IMR-90 (cell line): ENCODE results near the gene CUBN. TPM values are rescaled to one million over a fixed set of nuclear protein-coding genes. Genes with fewer than 3 reads are reported as not detected.
A peak's percentile ranks its signal among the peaks of the same experiment; 100 is the strongest.

Experiments used
- ATAC-seq: fragments of 200-7000 bp; cut with Tn5 transposase; 2 replicates; pipeline ENCODE4 v1.9.1; 2020; ENCODE audit warnings: low read depth, mild to moderate bottlenecking, moderate library complexity
- BruUV-seq: library from RNA; stranded (reverse); fragments of 400-500 nt; replicated peaks from 2 replicates; lab custom pipeline; 2021; lab: Mats Ljungman, UMichigan
- CTCF ChIA-PET: fragments of 300-600 bp; formaldehyde crosslinking; extraction: SDS; loops from one replicate; lab custom pipeline; 2021; ENCODE audit warnings: antibody characterized with exemption; lab: Yijun Ruan, JAX
- POLR2A ChIA-PET: fragments of 300-600 bp; sonication (Branson Sonifier 250); formaldehyde crosslinking; loops from one replicate; lab custom pipeline; 2022; ENCODE audit warnings: antibody characterized with exemption; ENCODE audit not compliant: unreplicated experiment; lab: Charles Lee
- DNase-seq: peaks from one replicate; pipeline ENCODE4 v3.0.0; 2013
- H2AFZ ChIP-seq: replicated peaks from 2 replicates; pipeline ENCODE3; 2013; ENCODE audit warnings: low read length, mild to moderate bottlenecking; ENCODE audit not compliant: poor library complexity
- H2AK5ac ChIP-seq: 2 replicates; pipeline ENCODE4 v1.6.1; 2013; ENCODE audit warnings: low read depth, low read length, inconsistent platforms
- H2AK9ac ChIP-seq: replicated peaks from 2 replicates; pipeline ENCODE3; 2013; ENCODE audit warnings: mild to moderate bottlenecking, low read depth, low read length, moderate library complexity; ENCODE audit not compliant: poor library complexity
- H2BK120ac ChIP-seq: 2 replicates; pipeline ENCODE4 v1.6.1; 2013; ENCODE audit warnings: low read depth, low read length, inconsistent platforms
- H2BK15ac ChIP-seq: 3 replicates; pipeline ENCODE4 v1.6.1; 2013; ENCODE audit warnings: low read depth, low read length, inconsistent platforms
- H2BK20ac ChIP-seq: 2 replicates; pipeline ENCODE4 v1.6.1; 2013; ENCODE audit warnings: low read depth, mild to moderate bottlenecking, inconsistent platforms, low read length, moderate library complexity
- H2BK5ac ChIP-seq: 2 replicates; pipeline ENCODE4 v1.6.1; 2013; ENCODE audit warnings: mild to moderate bottlenecking, low read depth, low read length, inconsistent platforms; ENCODE audit not compliant: poor library complexity, severe bottlenecking
- H3K14ac ChIP-seq: replicated peaks from 2 replicates; pipeline ENCODE4 v1.6.1; 2013; ENCODE audit warnings: low read depth, low read length, inconsistent platforms
- H3K18ac ChIP-seq: 2 replicates; pipeline ENCODE4 v1.6.1; 2013; ENCODE audit warnings: low read depth, low read length, control low read depth
- H3K23ac ChIP-seq: 2 replicates; pipeline ENCODE4 v1.6.1; 2013; ENCODE audit warnings: low read depth, low read length, inconsistent platforms
- H3K27ac ChIP-seq: 2 replicates; pipeline ENCODE4 v1.5.1; 2013; ENCODE audit warnings: mild to moderate bottlenecking, control low read depth, low read length; ENCODE audit not compliant: insufficient read depth
- H3K27me3 ChIP-seq: 2 replicates; pipeline ENCODE4 v1.6.1; 2013; ENCODE audit warnings: low read length; ENCODE audit not compliant: control insufficient read depth, insufficient read depth
- H3K36me3 ChIP-seq: 2 replicates; pipeline ENCODE4 v1.6.1; 2013; ENCODE audit warnings: low read length, mixed read lengths; ENCODE audit not compliant: control insufficient read depth, insufficient read depth
- H3K4ac ChIP-seq: 2 replicates; pipeline ENCODE4 v1.6.1; 2013; ENCODE audit warnings: low read depth, low read length, inconsistent platforms
- H3K4me1 ChIP-seq: 2 replicates; pipeline ENCODE4 v1.6.1; 2013; ENCODE audit warnings: low read length, mixed read lengths; ENCODE audit not compliant: control insufficient read depth, insufficient read depth
- H3K4me2 ChIP-seq: 2 replicates; pipeline ENCODE4 v1.6.1; 2013; ENCODE audit warnings: low read depth, mild to moderate bottlenecking, control low read depth, low read length, moderate library complexity
- H3K4me3 ChIP-seq: 2 replicates; pipeline ENCODE4 v1.5.1; 2013; ENCODE audit warnings: low read depth, mild to moderate bottlenecking, control low read depth, low read length, moderate library complexity; ENCODE audit not compliant: insufficient read depth
- H3K56ac ChIP-seq: 2 replicates; pipeline ENCODE4 v1.6.1; 2013; ENCODE audit warnings: low read length, inconsistent platforms; ENCODE audit not compliant: insufficient read depth; ENCODE audit errors: extremely low read depth
- H3K79me1 ChIP-seq, 2 experiments: 2 replicates each; pipeline ENCODE4 v1.6.1; 2013; ENCODE audit warnings: low read length in 2 of 2, inconsistent platforms in 1 of 2, low read depth in 1 of 2
- H3K9ac ChIP-seq: 2 replicates; pipeline ENCODE4 v1.6.1; 2013; ENCODE audit warnings: low read depth, low read length, control low read depth
- H3K9me1 ChIP-seq: 2 replicates; pipeline ENCODE4 v1.6.1; 2013; ENCODE audit warnings: low read length, inconsistent platforms; ENCODE audit not compliant: insufficient read depth
- H3K9me3 ChIP-seq: 2 replicates; pipeline ENCODE4 v1.6.1; 2013; ENCODE audit warnings: low read length; ENCODE audit not compliant: control insufficient read depth, insufficient read depth
- H4K20me1 ChIP-seq: 2 replicates; pipeline ENCODE4 v1.6.1; 2013; ENCODE audit warnings: low read length, inconsistent platforms; ENCODE audit not compliant: insufficient read depth
- H4K5ac ChIP-seq: 2 replicates; pipeline ENCODE4 v1.6.1; 2013; ENCODE audit warnings: mild to moderate bottlenecking, low read depth, low read length, control low read depth
- H4K8ac ChIP-seq, 2 experiments: 2 replicates each; pipeline ENCODE4 v1.6.1; 2013; ENCODE audit warnings: low read depth in 2 of 2, low read length in 2 of 2, control low read depth in 1 of 2, inconsistent platforms in 1 of 2
- H4K91ac ChIP-seq: 2 replicates; pipeline ENCODE4 v1.6.1; 2013; ENCODE audit warnings: low read depth, low read length, inconsistent platforms; ENCODE audit not compliant: insufficient read depth
- BHLHE40 ChIP-seq: fragments of 150-350 bp; IDR thresholded peaks from 2 replicates; pipeline ENCODE4 v1.6.1; 2016; ENCODE audit warnings: mild to moderate bottlenecking, low read depth, low read length
- CHD1 ChIP-seq: IDR thresholded peaks from 2 replicates; pipeline ENCODE4 v1.6.1; 2012; ENCODE audit warnings: low read depth, low read length, improper control_type of control experiment
- FOS ChIP-seq: fragments of 150-350 bp; IDR thresholded peaks from 2 replicates; pipeline ENCODE4 v1.6.1; 2016; ENCODE audit warnings: low read depth, low read length
- MAFK ChIP-seq: IDR thresholded peaks from 2 replicates; pipeline ENCODE4 v1.6.1; 2012; ENCODE audit warnings: low read depth, low read length, improper control_type of control experiment
- MAZ ChIP-seq: IDR thresholded peaks from 2 replicates; pipeline ENCODE4 v1.6.1; 2012; ENCODE audit warnings: low read depth, mild to moderate bottlenecking, low read length, improper control_type of control experiment, moderate library complexity, borderline replicate concordance
- MXI1 ChIP-seq: IDR thresholded peaks from 2 replicates; pipeline ENCODE4 v1.6.1; 2012; ENCODE audit warnings: low read depth, mild to moderate bottlenecking, low read length, moderate library complexity, borderline replicate concordance
- POLR2A ChIP-seq: IDR thresholded peaks from 2 replicates; pipeline ENCODE4 v1.6.1; 2012; ENCODE audit warnings: mild to moderate bottlenecking, low read depth, low read length
- RAD21 ChIP-seq: IDR thresholded peaks from 2 replicates; pipeline ENCODE4 v1.6.1; 2012; ENCODE audit warnings: low read length, improper control_type of control experiment
- RCOR1 ChIP-seq: IDR thresholded peaks from 2 replicates; pipeline ENCODE4 v1.6.1; 2012; ENCODE audit warnings: mild to moderate bottlenecking, low read length, improper control_type of control experiment; ENCODE audit not compliant: insufficient replicate concordance
- RFX5 ChIP-seq: IDR thresholded peaks from 2 replicates; pipeline ENCODE4 v1.8.0; 2012; ENCODE audit warnings: low read depth, mild to moderate bottlenecking, low read length, moderate library complexity
- SMC3 ChIP-seq: fragments of 150-350 bp; IDR thresholded peaks from 2 replicates; pipeline ENCODE4 v1.6.1; 2016; ENCODE audit warnings: low read depth, mild to moderate bottlenecking, antibody characterized with exemption, low read length, moderate library complexity
- WGBS, 2 experiments: methylation state at CpG; one replicate each; pipeline versions ENCODE4 v1.1.5 to v1.1.7; 2013; ENCODE audit warnings: missing lambda C conversion rate in 2 of 2; ENCODE audit not compliant: insufficient read length in 1 of 2; ENCODE audit errors: extremely low coverage in 2 of 2; 5-methylcytosine and 5-hydroxymethylcytosine counted together
- dilution Hi-C: fragments of 300-500 bp; cut with HindIII; formaldehyde crosslinking; loops from one replicate; pipeline ENCODE4 v1.14.3; 2018; ENCODE audit warnings: low sequenced_read_pairs; ENCODE audit not compliant: unreplicated experiment
- in situ Hi-C: fragments of 300-500 bp; cut with MboI; formaldehyde crosslinking; loops from 3 replicates; pipeline ENCODE4 v1.14.3; 2019; ENCODE audit warnings: low sequenced_read_pairs, inconsistent platforms, mixed read lengths
- intact Hi-C: fragments of 100-400 bp; cut with micrococcal nuclease; formaldehyde crosslinking; loops from 2 replicates; pipeline ENCODE4 v1.10.0; 2022
- polyA plus RNA-seq, 3 experiments: library from polyadenylated mRNA; depleted of rRNA; stranded (reverse); fragments of >200 nt; gene quantifications; 2 replicates each; pipeline ENCODE4 v1.2.3, GENCODE V29; 2012; ENCODE audit warnings: low replicate concordance in 1 of 3
- total RNA-seq: library from RNA; depleted of rRNA; stranded (reverse); fragments of >200 nt; gene quantifications from 2 replicates; pipeline ENCODE4 v1.2.3, GENCODE V29; 2012
- TF ChIP-seq, protein P1 (sequence below): fragments of 150-350 bp; IDR thresholded peaks from 2 replicates; pipeline ENCODE4 v1.6.1; 2016; ENCODE audit warnings: low read depth, mild to moderate bottlenecking, low read length, moderate library complexity, borderline replicate concordance

The CUBN gene
- total and polyA plus RNA-seq, 2 of the 4 experiments (the other 2 are of a cell fraction): 0.19 to 0.54 TPM

DNA sequence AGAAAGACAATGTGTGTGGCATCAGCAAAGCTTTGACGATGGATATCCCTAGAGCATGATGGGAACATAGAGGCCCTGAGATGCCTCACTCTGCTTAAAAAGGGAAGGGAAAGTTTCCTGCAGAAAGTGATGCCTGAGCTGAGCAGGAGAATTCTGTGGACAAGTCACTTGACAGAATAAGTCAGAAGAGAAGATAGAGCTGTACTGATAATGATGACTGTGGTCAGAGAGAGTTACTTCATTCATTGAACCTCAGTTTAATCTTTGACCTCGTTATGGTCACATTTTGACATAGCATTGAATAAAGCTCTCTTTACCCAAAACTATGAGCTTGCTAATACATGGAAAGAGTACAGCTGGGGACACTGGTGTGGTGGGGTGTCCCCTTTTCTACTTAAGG, 7.6 kb downstream of the CUBN start:
- dilution Hi-C loops: no loop called here
- in situ Hi-C loops: no loop called here
- no peak overlapping the region for H4K91ac ChIP-seq

More for the DNA sequence above, 7.6 kb downstream of the CUBN start:
- Histone ChIP-seq H2AFZ (no peak overlapping the region), H3K27me3 (no peaks in the 10 kb centered on the region), H2BK15ac (peak overlapping the region; percentile 3; the same call in 1 of the 3 replicates), H3K14ac (no peak overlapping the region), H4K8ac (no peak overlapping the region; a peak in 1 of 4 replicates), H3K9me1 (peaks cover 7% of the 10 kb centered on the region; the same call in 1 of the 2 replicates), H3K79me1 (0 out of 4 replicates have a peak, but pooled peaks cover 0 to 2% of the 10 kb centered on the region in 2 experiments), H3K27ac (no peak overlapping the region), H3K4ac (0 out of 2 replicates have a peak overlapping the region, but pooled peaks have one; percentile 21), H2BK120ac (peak overlapping the region; percentile 35; the same call in 1 of the 2 replicates), H3K4me2 (no peak overlapping the region), H3K9me3 (no peaks in the 10 kb centered on the region), H2BK20ac (no peak overlapping the region), H3K4me1 (peaks cover 6% of the 10 kb centered on the region), H3K4me3 (no peak overlapping the region), H4K5ac (no peak overlapping the region), H2AK5ac (peak overlapping the region; percentile 59; the same call in 1 of the 2 replicates), H4K20me1 (no peaks in the 10 kb centered on the region; the same call in 1 of the 2 replicates), H3K36me3 (no peaks in the 10 kb centered on the region), H3K9ac (no peak overlapping the region), H2BK5ac (no peak overlapping the region), H3K56ac (no peak overlapping the region), H2AK9ac (no peak overlapping the region), H3K23ac (no peak overlapping the region), H3K18ac (no peak overlapping the region)
- intact Hi-C loops: loop anchor here (5.0 kb wide), 1 partner anchor 265 kb away; no protein-coding TSS in a partner anchor
- no peak for DNase-seq
- ChIA-PET CTCF (no interaction called here), POLR2A (interaction anchor here (0.7 kb wide), 1 partner anchor 80 kb away, joined by 4 read pairs; the partner anchor contains the start of gene TRDMT1)
- ATAC-seq: no peak
- no TSS peak for BruUV-seq
- 100% methylated on average over 1 of the region's 2 CpGs; no CpG with 5 or more reads in 1 of the 2 experiments for WGBS, 2 experiments
- no peak for TF ChIP-seq RAD21
- no peak for TF ChIP-seq FOS
- TF ChIP-seq RCOR1: no peak
- TF ChIP-seq MAZ: no peak
- TF ChIP-seq MXI1: no peak
- no peak for TF ChIP-seq SMC3
- TF ChIP-seq CHD1: no peak
- TF ChIP-seq, protein P1, sequence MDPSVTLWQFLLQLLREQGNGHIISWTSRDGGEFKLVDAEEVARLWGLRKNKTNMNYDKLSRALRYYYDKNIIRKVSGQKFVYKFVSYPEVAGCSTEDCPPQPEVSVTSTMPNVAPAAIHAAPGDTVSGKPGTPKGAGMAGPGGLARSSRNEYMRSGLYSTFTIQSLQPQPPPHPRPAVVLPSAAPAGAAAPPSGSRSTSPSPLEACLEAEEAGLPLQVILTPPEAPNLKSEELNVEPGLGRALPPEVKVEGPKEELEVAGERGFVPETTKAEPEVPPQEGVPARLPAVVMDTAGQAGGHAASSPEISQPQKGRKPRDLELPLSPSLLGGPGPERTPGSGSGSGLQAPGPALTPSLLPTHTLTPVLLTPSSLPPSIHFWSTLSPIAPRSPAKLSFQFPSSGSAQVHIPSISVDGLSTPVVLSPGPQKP: no peak
- TF ChIP-seq BHLHE40: no peak
- no peak for TF ChIP-seq MAFK
- TF ChIP-seq RFX5: no peak
- no peak for TF ChIP-seq POLR2A
